Esophagus muscularis mucosa (tissue), 4 donors: ENCODE measurements around the gene F13A1. TPM values are rescaled to one million over a fixed set of nuclear protein-coding genes. Genes with fewer than 3 reads are reported as not detected.

Experiments
- DNase-seq: peaks from one replicate; pipeline ENCODE4 v3.0.0-alpha.2; 2017; ENCODE audit errors: extremely low spot score
- H3K27ac ChIP-seq, 4 donors: fragments of 200-600 bp; sonication (generic); replicated peaks in 1 of 4; 1 replicate in 3 of 4; 2 replicates in 1 of 4; pipeline ENCODE4 v1.5.1; 2016 to 2019; ENCODE audit warnings: mild to moderate bottlenecking in 1 of 4
- H3K27me3 ChIP-seq, 4 donors: fragments of 200-600 bp; sonication (generic); one replicate each; pipeline versions ENCODE4 v1.5.1 to v1.6.0; 2016 to 2019
- H3K36me3 ChIP-seq, 4 donors: fragments of 200-600 bp; sonication (generic); one replicate each; pipeline ENCODE4 v1.5.1; 2016 to 2019
- H3K4me1 ChIP-seq, 4 donors: fragments of 200-600 bp; sonication (generic); one replicate each; pipeline ENCODE4 v1.5.1; 2016 to 2019
- H3K4me3 ChIP-seq, 4 donors: fragments of 200-600 bp; sonication (generic); 1 replicate in 2 of 4; 2 replicates in 2 of 4; pipeline ENCODE4 v1.5.1; 2016 to 2019; ENCODE audit warnings: mild to moderate bottlenecking in 4 of 4, moderate library complexity in 1 of 4
- H3K9me3 ChIP-seq, 4 donors: fragments of 200-600 bp; sonication (generic); 1 replicate in 3 of 4; 2 replicates in 1 of 4; pipeline ENCODE4 v1.5.1; 2016 to 2019
- CTCF ChIP-seq, 3 experiments: fragments of 200-600 bp in 2 of 3; fragments of 450-650 bp in 1 of 3; sonication (generic) in 2 of 3; IDR thresholded peaks; one replicate each; pipeline ENCODE4 v1.5.1; 2017 to 2019; ENCODE audit warnings: antibody characterized with exemption in 3 of 3, mild to moderate bottlenecking in 2 of 3, moderate library complexity in 1 of 3
- EP300 ChIP-seq: sonication (generic); formaldehyde crosslinking; IDR thresholded peaks from one replicate; pipeline ENCODE4 v1.6.1; 2017; ENCODE audit warnings: antibody characterized with exemption
- POLR2A ChIP-seq: fragments of 450-650 bp; IDR thresholded peaks from one replicate; pipeline ENCODE4 v1.6.1; 2017; ENCODE audit warnings: antibody characterized with exemption, moderate library complexity, mild to moderate bottlenecking, low read depth
- POLR2AphosphoS5 ChIP-seq, 2 donors: sonication (generic); formaldehyde crosslinking; IDR thresholded peaks; one replicate each; pipeline ENCODE4 v1.6.1; 2017; ENCODE audit warnings: antibody characterized with exemption in 2 of 2
- WGBS: methylation state at CpG from one replicate; pipeline ENCODE4 v1.1.5; 2018; 5-methylcytosine and 5-hydroxymethylcytosine counted together
- intact Hi-C: fragments of 100-400 bp; cut with DNase I; formaldehyde crosslinking; loops from one replicate; pipeline ENCODE4 v1.15.1; 2023
- total RNA-seq, 4 donors: library from RNA; depleted of rRNA; stranded (reverse); fragments of >200 nt; gene quantifications; one replicate each; pipeline versions ENCODE4 v1.1.0 to v1.2.1, GENCODE V29; 2016

F13A1 gene
- total RNA-seq, 4 donors from 2014 or later, result 63.6 to 173 (median 101) TPM

- Histone ChIP-seq H3K27ac (no peak overlapping the region), H3K4me3 (no peak overlapping the region), H3K36me3 (no peaks in the 10 kb centered on the region), H3K27me3 (peaks cover 0 to 9% (median 0%) of the 10 kb centered on the region in 4 donors), H3K4me1 (no peaks in the 10 kb centered on the region), H3K9me3 (no peaks in the 10 kb centered on the region)
- intact Hi-C loops, result no loop called here
- TF ChIP-seq EP300 (no peak), POLR2A (no peak), POLR2AphosphoS5 (IDR thresholded peaks at IDR 0.05) (no peak), CTCF (IDR thresholded peaks at IDR 0.05) (no peak)
- DNase-seq, result no peak
- WGBS, result 78% methylated on average over 7 of the region's 7 CpGs
Measured at GRCh38 chr6:6243846-6244245, 76.6 kb downstream of the F13A1 start.

- H3K4me1 ChIP-seq, result no peaks in the 10 kb centered on the region
- H3K27me3 ChIP-seq, result no peaks in the 10 kb centered on the region
- no peak overlapping the region for H3K4me3 ChIP-seq
- TF ChIP-seq POLR2A (no peak), CTCF (IDR thresholded peaks at IDR 0.05) (no peak), EP300 (no peak), POLR2AphosphoS5 (IDR thresholded peaks at IDR 0.05) (no peak)
- no peaks in the 10 kb centered on the region for H3K36me3 ChIP-seq
- no peak for DNase-seq
- H3K9me3 ChIP-seq, result no peaks in the 10 kb centered on the region
- WGBS, result 67% methylated on average over 5 of the region's 5 CpGs
- H3K27ac ChIP-seq, result no peak overlapping the region
- intact Hi-C loops, result no loop called here
Measured at GRCh38 chr6:6239598-6240581, 80.6 kb downstream of the F13A1 start.

GRCh38 chr6:6236730-6237469, 83.6 kb downstream of the F13A1 start:
- 62% methylated on average over 6 of the region's 6 CpGs for WGBS
- intact Hi-C loops, result no loop called here
- no peak for DNase-seq

GRCh38 chr6:6235786-6236185, 84.7 kb downstream of the F13A1 start:
- Histone ChIP-seq H3K9me3 (no peaks in the 10 kb centered on the region), H3K4me3 (no peak overlapping the region), H3K27me3 (no peaks in the 10 kb centered on the region), H3K4me1 (no peaks in the 10 kb centered on the region), H3K27ac (no peak overlapping the region), H3K36me3 (no peaks in the 10 kb centered on the region)
- 87% methylated on average over 2 of the region's 2 CpGs for WGBS
- DNase-seq, result no peak
- intact Hi-C loops, result no loop called here
- TF ChIP-seq EP300 (no peak), CTCF (IDR thresholded peaks at IDR 0.05) (no peak), POLR2A (no peak), POLR2AphosphoS5 (IDR thresholded peaks at IDR 0.05) (no peak)

More at GRCh38 chr6:6236730-6237469, 83.6 kb downstream of the F13A1 start:
- H3K27ac ChIP-seq, result no peak overlapping the region
- no peaks in the 10 kb centered on the region for H3K4me1 ChIP-seq
- H3K9me3 ChIP-seq, result no peaks in the 10 kb centered on the region
- no peaks in the 10 kb centered on the region for H3K27me3 ChIP-seq
- H3K36me3 ChIP-seq, result no peaks in the 10 kb centered on the region
- TF ChIP-seq POLR2AphosphoS5 (IDR thresholded peaks at IDR 0.05) (no peak), EP300 (no peak), POLR2A (no peak), CTCF (IDR thresholded peaks at IDR 0.05) (no peak)
- no peak overlapping the region for H3K4me3 ChIP-seq
